Kidney epithelial cell (primary cell): Measurements from ENCODE around the gene PLPPR4. TPM values are rescaled to one million over a fixed set of nuclear protein-coding genes. Genes with fewer than 3 reads are reported as not detected.

ENCODE experiments used
- DNase-seq: peaks from one replicate; pipeline ENCODE4 v3.0.0-alpha.2; 2010; ENCODE audit warnings: low read depth
- H3K27me3 ChIP-seq: 2 replicates; pipeline ENCODE4 v1.6.0; 2011; ENCODE audit warnings: low read length; ENCODE audit not compliant: control insufficient read depth, insufficient read depth
- H3K36me3 ChIP-seq: 2 replicates; pipeline ENCODE4 v1.5.1; 2011; ENCODE audit warnings: low read length; ENCODE audit not compliant: control insufficient read depth, insufficient read depth
- H3K4me3 ChIP-seq: 2 replicates; pipeline ENCODE4 v1.5.1; 2011; ENCODE audit warnings: low read depth, mild to moderate bottlenecking, control low read depth, low read length
- CTCF ChIP-seq: IDR thresholded peaks from 2 replicates; pipeline ENCODE4 v1.5.1; 2011; ENCODE audit warnings: mild to moderate bottlenecking, moderate library complexity, low read length, control low read depth, inconsistent platforms; ENCODE audit not compliant: insufficient read depth, poor library complexity, severe bottlenecking
- total RNA-seq: library from RNA; depleted of rRNA; stranded (reverse); fragments of >200 nt; gene quantifications from 2 replicates; pipeline ENCODE4 v1.2.3, GENCODE V29; 2015

The PLPPR4 gene
- total RNA-seq, 1 donor from 2014 or later: not detected

GRCh38 chr1:99331083-99331482 lies 66.8 kb downstream of the PLPPR4 start:
- Histone ChIP-seq H3K4me3 (no peak overlapping the region), H3K27me3 (no peaks in the 10 kb centered on the region), H3K36me3 (no peaks in the 10 kb centered on the region)
- no peak for DNase-seq
- TF ChIP-seq CTCF: no peak

GRCh38 chr1:99331636-99332035 lies 67.3 kb downstream of the PLPPR4 start:
- Histone ChIP-seq H3K36me3 (no peaks in the 10 kb centered on the region), H3K4me3 (no peak overlapping the region), H3K27me3 (no peaks in the 10 kb centered on the region)
- TF ChIP-seq CTCF: no peak
- DNase-seq: no peak

GRCh38 chr1:99332561-99332960 lies 68.3 kb downstream of the PLPPR4 start:
- DNase-seq: no peak
- no peak for TF ChIP-seq CTCF
- no peaks in the 10 kb centered on the region for H3K36me3 ChIP-seq
- H3K27me3 ChIP-seq: no peaks in the 10 kb centered on the region
- H3K4me3 ChIP-seq: no peak overlapping the region

- H3K36me3 ChIP-seq: no peaks in the 10 kb centered on the region
- no peaks in the 10 kb centered on the region for H3K27me3 ChIP-seq
- no peak for DNase-seq
- no peak for TF ChIP-seq CTCF
- H3K4me3 ChIP-seq: no peak overlapping the region
Observed at GRCh38 chr1:99334991-99335390, 70.7 kb downstream of the PLPPR4 start.

- H3K36me3 ChIP-seq: no peaks in the 10 kb centered on the region
- no peak for DNase-seq
- no peaks in the 10 kb centered on the region for H3K27me3 ChIP-seq
- no peak for TF ChIP-seq CTCF
- no peak overlapping the region for H3K4me3 ChIP-seq
Observed at GRCh38 chr1:99347041-99347684, 82.9 kb downstream of the PLPPR4 start.
